AG09309 (cell line): ENCODE measurements around the gene AUTS2.

ENCODE experiments used
- DNase-seq: peaks from one replicate; pipeline ENCODE4 v3.0.0-alpha.2; 2010; ENCODE audit warnings: low read depth
- H3K4me3 ChIP-seq: 2 replicates; pipeline ENCODE4 v1.5.1; 2011; ENCODE audit warnings: mild to moderate bottlenecking, low read depth, low read length, moderate library complexity; ENCODE audit not compliant: control insufficient read depth
- TF ChIP-seq, protein P1 (sequence below): IDR thresholded peaks from 2 replicates; pipeline ENCODE4 v1.5.1; 2011; ENCODE audit warnings: mild to moderate bottlenecking, low read depth, low read length, inconsistent platforms; ENCODE audit not compliant: insufficient read depth, control insufficient read depth; ENCODE audit errors: missing control alignments

AUTS2 gene

DNA sequence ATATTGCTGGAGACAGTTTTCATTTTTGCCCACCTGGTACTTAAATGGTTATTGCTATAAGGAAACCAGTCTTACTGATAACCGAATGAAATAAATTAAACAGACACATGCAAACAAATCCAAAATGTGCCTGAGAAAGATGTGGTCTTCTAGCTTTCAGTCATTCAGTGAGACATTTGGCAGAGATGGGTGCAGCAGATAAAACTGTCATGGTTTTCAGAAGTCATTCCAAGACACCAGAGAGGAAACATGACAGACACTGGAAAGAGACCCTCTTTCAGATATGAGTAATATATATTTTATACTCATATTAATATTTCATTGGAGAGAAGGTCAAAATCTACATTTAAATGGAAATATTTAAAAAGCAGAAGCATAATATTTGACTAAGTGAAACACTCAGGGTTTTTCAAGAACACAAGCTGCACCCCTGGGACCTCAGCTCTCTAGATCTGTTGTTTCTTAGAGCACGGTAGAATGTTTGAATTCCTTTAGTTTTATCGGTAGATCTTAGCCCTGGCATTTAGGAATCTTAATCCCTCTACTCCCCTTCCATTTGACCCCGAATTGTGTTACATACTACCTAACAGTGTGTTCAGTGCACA, 246.1 kb downstream of the AUTS2 start:
- no peak overlapping the region for H3K4me3 ChIP-seq
- no peak for DNase-seq
- TF ChIP-seq, protein P1, sequence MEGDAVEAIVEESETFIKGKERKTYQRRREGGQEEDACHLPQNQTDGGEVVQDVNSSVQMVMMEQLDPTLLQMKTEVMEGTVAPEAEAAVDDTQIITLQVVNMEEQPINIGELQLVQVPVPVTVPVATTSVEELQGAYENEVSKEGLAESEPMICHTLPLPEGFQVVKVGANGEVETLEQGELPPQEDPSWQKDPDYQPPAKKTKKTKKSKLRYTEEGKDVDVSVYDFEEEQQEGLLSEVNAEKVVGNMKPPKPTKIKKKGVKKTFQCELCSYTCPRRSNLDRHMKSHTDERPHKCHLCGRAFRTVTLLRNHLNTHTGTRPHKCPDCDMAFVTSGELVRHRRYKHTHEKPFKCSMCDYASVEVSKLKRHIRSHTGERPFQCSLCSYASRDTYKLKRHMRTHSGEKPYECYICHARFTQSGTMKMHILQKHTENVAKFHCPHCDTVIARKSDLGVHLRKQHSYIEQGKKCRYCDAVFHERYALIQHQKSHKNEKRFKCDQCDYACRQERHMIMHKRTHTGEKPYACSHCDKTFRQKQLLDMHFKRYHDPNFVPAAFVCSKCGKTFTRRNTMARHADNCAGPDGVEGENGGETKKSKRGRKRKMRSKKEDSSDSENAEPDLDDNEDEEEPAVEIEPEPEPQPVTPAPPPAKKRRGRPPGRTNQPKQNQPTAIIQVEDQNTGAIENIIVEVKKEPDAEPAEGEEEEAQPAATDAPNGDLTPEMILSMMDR = no peak

DNA sequence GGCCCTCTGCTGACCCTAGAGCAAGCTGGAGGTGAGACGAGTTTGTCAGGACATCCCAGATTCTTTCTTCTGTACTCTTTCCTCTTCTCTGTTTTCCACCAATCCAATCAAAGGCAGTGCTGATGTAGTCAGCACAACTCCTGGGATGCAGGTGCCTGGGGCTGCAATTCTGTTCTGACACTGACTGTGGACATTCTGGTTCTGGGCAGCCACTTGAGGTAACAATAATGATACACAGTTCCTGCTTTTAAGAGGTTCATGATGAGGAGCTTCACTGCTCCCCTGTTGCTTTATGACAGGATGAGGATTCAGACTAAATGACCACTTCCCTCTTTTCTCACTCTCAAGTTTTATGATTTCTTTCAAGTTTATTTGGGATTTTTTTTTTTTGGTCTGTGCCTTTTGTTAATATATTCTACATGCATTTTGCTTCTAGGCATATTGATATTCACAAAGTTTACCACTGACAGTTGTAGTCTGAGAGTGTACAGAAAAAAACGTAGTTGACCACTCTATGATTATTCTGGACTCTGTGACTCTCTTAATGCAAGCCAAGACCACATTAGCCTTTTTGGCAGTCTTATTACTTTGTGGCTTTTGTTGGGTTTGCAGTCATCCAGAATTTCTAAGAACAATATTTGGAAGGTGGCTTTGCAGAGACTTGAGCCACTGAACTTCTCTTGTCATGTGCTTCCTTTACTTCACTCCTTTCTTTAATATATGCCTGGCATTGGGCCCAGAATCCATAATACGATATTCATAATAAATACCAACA, 247.6 kb downstream of the AUTS2 start:
- no peak for DNase-seq
- no peak overlapping the region for H3K4me3 ChIP-seq
- TF ChIP-seq, protein P1 = no peak

DNA sequence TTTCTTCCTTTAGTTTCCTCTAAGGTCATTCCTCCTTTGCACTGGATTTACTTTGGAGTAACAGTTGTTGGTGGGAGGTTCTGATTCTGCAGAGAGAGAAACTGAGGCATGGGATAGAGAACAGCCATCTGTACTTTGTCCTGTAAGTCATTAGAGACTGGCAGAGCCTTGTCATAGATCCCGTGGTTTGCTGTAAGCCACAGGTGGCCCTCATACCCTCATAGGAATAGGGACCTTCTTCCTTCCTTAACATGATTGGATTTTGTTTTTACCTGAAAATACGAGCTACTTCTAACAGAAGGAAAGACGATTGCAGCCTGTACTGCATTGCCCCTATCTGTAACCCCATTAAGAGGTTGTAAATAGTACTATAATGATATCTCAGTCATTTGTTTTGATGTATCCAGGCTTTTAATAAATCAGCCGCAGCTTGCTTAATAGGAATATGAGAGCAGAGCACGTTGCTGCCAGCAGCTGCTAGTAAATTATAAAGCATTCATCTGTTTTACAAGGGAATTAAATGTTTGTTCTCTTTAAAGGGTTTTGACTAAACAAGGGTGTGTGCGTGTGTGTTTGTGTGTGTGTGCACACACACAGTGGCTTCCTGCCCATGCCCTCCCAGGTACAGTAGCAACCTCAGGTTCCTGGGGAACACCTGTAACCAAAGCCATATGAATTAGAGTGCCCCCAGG, 249.8 kb downstream of the AUTS2 start:
- TF ChIP-seq, protein P1 = no peak
- no peak for DNase-seq
- H3K4me3 ChIP-seq = no peak overlapping the region

DNA sequence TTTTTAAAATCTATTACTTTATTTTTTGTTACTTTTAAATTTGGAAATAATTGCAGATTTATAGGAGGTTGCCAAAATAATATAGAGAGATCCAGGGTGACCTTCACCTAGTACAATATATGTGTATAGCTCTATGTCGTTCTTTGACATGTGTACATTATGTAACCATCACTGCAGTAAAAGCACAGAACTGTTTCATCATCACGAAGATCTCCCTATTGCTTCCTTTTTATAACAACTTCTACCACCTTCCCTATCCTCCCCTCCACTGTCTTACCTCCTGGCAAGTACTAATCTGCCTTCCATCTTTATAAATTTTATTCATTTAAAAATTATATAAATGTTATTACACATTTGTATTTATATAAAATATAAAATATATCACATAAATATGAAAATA, 251.0 kb downstream of the AUTS2 start:
- no peak overlapping the region for H3K4me3 ChIP-seq
- DNase-seq = no peak
- TF ChIP-seq, protein P1 = no peak

DNA sequence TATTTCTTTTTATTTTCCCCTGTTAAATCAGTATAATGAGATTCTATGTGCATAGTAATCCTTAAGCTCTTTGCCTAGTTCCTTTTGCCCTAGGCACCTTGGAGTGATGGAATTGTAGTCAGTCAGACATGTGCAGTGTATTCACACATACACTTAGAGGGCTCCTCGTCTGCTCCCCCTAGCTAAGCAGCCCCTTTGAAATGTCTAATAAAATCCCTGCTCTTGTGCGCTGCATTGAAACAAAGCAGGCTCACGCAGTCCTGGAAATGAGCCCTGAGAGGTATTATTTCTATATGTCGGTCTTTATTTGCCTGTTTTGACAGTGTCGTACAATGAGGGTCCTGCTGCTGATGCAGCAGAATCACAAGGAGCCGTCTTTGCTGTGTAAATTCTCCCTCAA, 258.7 kb downstream of the AUTS2 start:
- TF ChIP-seq, protein P1 = no peak
- no peak for DNase-seq
- no peak overlapping the region for H3K4me3 ChIP-seq

DNA sequence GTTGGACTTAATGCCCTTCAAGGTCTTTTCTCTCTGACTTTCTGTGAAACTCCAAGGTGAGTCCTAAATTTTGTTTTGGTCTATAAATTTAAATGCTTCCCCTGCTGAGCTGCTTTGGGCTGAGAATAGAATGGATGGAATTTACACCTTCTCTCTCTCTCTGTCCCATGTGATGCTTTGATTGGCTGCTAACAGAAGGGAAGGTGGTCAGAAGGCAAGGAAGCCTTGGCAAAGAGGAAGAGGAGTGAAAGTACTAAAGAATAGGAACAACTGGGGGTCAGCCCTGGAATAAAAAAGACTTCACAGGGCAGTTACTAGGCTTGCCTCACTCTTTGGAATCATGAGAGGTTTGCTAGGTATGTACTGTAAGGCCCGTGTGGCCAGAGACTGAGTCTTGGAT, 260.2 kb downstream of the AUTS2 start:
- no peak overlapping the region for H3K4me3 ChIP-seq
- no peak for DNase-seq
- TF ChIP-seq, protein P1 = no peak
